B cell (primary cell): Measurements from ENCODE around the gene JPT1. TPM values are rescaled to one million over a fixed set of nuclear protein-coding genes. Genes with fewer than 3 reads are reported as not detected.

Experiments used
- ATAC-seq: fragments of 200-7000 bp; cut with Tn5 transposase; one replicate; pipeline ENCODE4 v1.10.0; 2021; ENCODE audit warnings: low read depth, mild to moderate bottlenecking, moderate number of reproducible peaks, moderate library complexity
- CTCF ChIA-PET: fragments of 350-600 bp; sonication (Branson Sonifier 250); formaldehyde crosslinking; loops from one replicate; lab custom pipeline; 2021; ENCODE audit warnings: antibody characterized with exemption, inconsistent platforms; lab: Charles Lee
- POLR2A ChIA-PET: fragments of 350-600 bp; sonication (Branson Sonifier 250); formaldehyde crosslinking; loops from one replicate; lab custom pipeline; 2021; ENCODE audit warnings: antibody characterized with exemption; lab: Charles Lee
- DNase-seq: peaks from one replicate; pipeline ENCODE4 v3.0.0; 2013
- H2AFZ ChIP-seq: 2 replicates; pipeline ENCODE4 v1.6.1; 2012; ENCODE audit warnings: mild to moderate bottlenecking, low read depth, low read length; ENCODE audit not compliant: insufficient read depth, poor library complexity, severe bottlenecking
- H3K27ac ChIP-seq, 2 donors: 1 replicate in 1 of 2; 2 replicates in 1 of 2; pipeline ENCODE4 v1.5.1; 2012 to 2013; ENCODE audit warnings: low read length in 2 of 2, mild to moderate bottlenecking in 2 of 2, moderate library complexity in 1 of 2
- H3K27me3 ChIP-seq, 4 experiments: fragments of 200-600 bp in 1 of 4; sonication (generic) in 1 of 4; replicated peaks in 1 of 4; 1 replicate in 2 of 4; 2 replicates in 2 of 4; pipeline versions ENCODE4 v1.6.1 to v1.7.0; 2013 to 2016; ENCODE audit warnings: low read length in 3 of 4, mild to moderate bottlenecking in 2 of 4, mixed read lengths in 1 of 4, moderate library complexity in 1 of 4; ENCODE audit not compliant: insufficient read depth in 4 of 4, control insufficient read depth in 3 of 4; ENCODE audit errors: control extremely low read depth in 1 of 4
- H3K36me3 ChIP-seq, 2 experiments: replicated peaks in 1 of 2; 1 replicate in 1 of 2; 2 replicates in 1 of 2; pipeline versions ENCODE4 v1.6.1 to v1.7.1; 2013; ENCODE audit warnings: low read length in 1 of 2; ENCODE audit not compliant: insufficient read depth in 2 of 2, control insufficient read depth in 1 of 2; ENCODE audit errors: control extremely low read depth in 1 of 2, extremely low read depth in 1 of 2
- H3K4me1 ChIP-seq, 2 donors: fragments of 200-600 bp in 1 of 2; sonication (generic) in 1 of 2; 1 replicate in 1 of 2; 2 replicates in 1 of 2; pipeline versions ENCODE4 v1.5.1 to v1.6.1; 2013 to 2017; ENCODE audit warnings: low read length in 2 of 2; ENCODE audit not compliant: control insufficient read depth in 2 of 2, insufficient read depth in 2 of 2
- H3K4me2 ChIP-seq: replicated peaks from 2 replicates; pipeline ENCODE3; 2012; ENCODE audit warnings: mild to moderate bottlenecking, low read depth, low read length; ENCODE audit not compliant: poor library complexity, severe bottlenecking
- H3K4me3 ChIP-seq, 5 experiments: fragments of 200-600 bp in 1 of 5; sonication (generic) in 1 of 5; 1 replicate in 3 of 5; 2 replicates in 2 of 5; pipeline versions ENCODE4 v1.5.1 to v1.7.0; 2011 to 2016; ENCODE audit warnings: low read length in 4 of 5, mild to moderate bottlenecking in 4 of 5, low read depth in 2 of 5, control low read depth in 1 of 5, moderate library complexity in 1 of 5; ENCODE audit not compliant: insufficient read depth in 1 of 5; ENCODE audit errors: control extremely low read depth in 1 of 5, extremely low read depth in 1 of 5
- H3K79me2 ChIP-seq: fragments of 200-600 bp; sonication (generic); one replicate; pipeline ENCODE4 v1.6.0; 2016; ENCODE audit warnings: low read length; ENCODE audit not compliant: control insufficient read depth, insufficient read depth
- H3K9ac ChIP-seq: fragments of 200-600 bp; sonication (generic); 2 replicates; pipeline ENCODE4 v1.6.1; 2017; ENCODE audit warnings: mild to moderate bottlenecking, low read length, moderate library complexity
- H3K9me3 ChIP-seq, 3 donors: one replicate each; pipeline versions ENCODE4 v1.6.1 to v1.7.1; 2013; ENCODE audit warnings: low read length in 2 of 3; ENCODE audit not compliant: control insufficient read depth in 2 of 3, insufficient read depth in 1 of 3; ENCODE audit errors: control extremely low read depth in 1 of 3
- H4K20me1 ChIP-seq: 2 replicates; pipeline ENCODE4 v1.6.0; 2012; ENCODE audit warnings: mild to moderate bottlenecking, low read length; ENCODE audit not compliant: insufficient read depth, control insufficient read depth, poor library complexity, severe bottlenecking
- H3K27ac Mint-ChIP-seq: one replicate; pipeline ENCODE4 v1.8.0; 2021; ENCODE audit warnings: mixed read lengths
- H3K27me3 Mint-ChIP-seq: one replicate; pipeline ENCODE4 v1.8.0; 2021; ENCODE audit warnings: mixed read lengths
- H3K4me1 Mint-ChIP-seq: one replicate; pipeline ENCODE4 v1.8.0; 2021; ENCODE audit warnings: mixed read lengths
- H3K4me3 Mint-ChIP-seq: one replicate; pipeline ENCODE4 v1.8.0; 2021; ENCODE audit warnings: mixed read lengths
- H3K9me3 Mint-ChIP-seq: one replicate; pipeline ENCODE4 v1.8.0; 2022; ENCODE audit warnings: mixed read lengths; ENCODE audit not compliant: insufficient read depth
- CTCF ChIP-seq: fragments of 200-600 bp; IDR thresholded peaks from one replicate; pipeline ENCODE4 v1.8.0; 2022; ENCODE audit warnings: antibody characterized with exemption, mild to moderate bottlenecking
- EZH2 ChIP-seq: IDR thresholded peaks from 2 replicates; pipeline ENCODE4 v1.6.1; 2012; ENCODE audit warnings: borderline replicate concordance, low read depth, mild to moderate bottlenecking, moderate library complexity, low read length; ENCODE audit not compliant: insufficient read depth, poor library complexity, severe bottlenecking
- WGBS: methylation state at CpG from one replicate; pipeline ENCODE4 v1.1.5; 2013; ENCODE audit warnings: missing lambda C conversion rate; ENCODE audit not compliant: insufficient coverage; 5-methylcytosine and 5-hydroxymethylcytosine counted together
- intact Hi-C: fragments of 100-400 bp; cut with micrococcal nuclease; formaldehyde crosslinking; loops from one replicate; pipeline ENCODE4 v1.10.0; 2022
- polyA plus RNA-seq: library from polyadenylated mRNA; depleted of rRNA; stranded (reverse); fragments of >200 nt; gene quantifications from 2 replicates; pipeline ENCODE4 v1.2.3, GENCODE V29; 2012
- total RNA-seq, 2 donors: library from RNA; stranded (reverse); fragments of 120-200 nt in 1 of 2; gene quantifications; 1 replicate in 1 of 2; 2 replicates in 1 of 2; pipeline versions ENCODE4 v1.2.3 to v1.2.4, GENCODE V29; 2013 to 2022

JPT1 gene
- total and polyA plus RNA-seq, 2 donors (not counting 1 experiment from before 2014, with no cell fraction given) = 34.8 to 37.6 TPM

GRCh38 chr17:75124819-75125162, 29.5 kb downstream of the JPT1 start:
- no peaks in the 10 kb centered on the region for H3K9me3 Mint-ChIP-seq
- ChIA-PET CTCF (interaction anchor here (0.8 to 13.4 kb wide), 4 partner anchors 11 to 163 kb away, joined by 3 to 262 read pairs (median 10); partner anchors contain the start of gene ARMC7), POLR2A (no interaction called here)
- TF ChIP-seq CTCF (no peak), EZH2 (no peak)
- H4K20me1 ChIP-seq = peaks cover 10% of the 10 kb centered on the region
- no peak overlapping the region for H3K9ac ChIP-seq
- H3K27ac ChIP-seq = no peak overlapping the region
- no peaks in the 10 kb centered on the region for H3K27me3 ChIP-seq
- ATAC-seq (no peak), DNase-seq (no peak)
- H3K27ac Mint-ChIP-seq = no peak overlapping the region
- H3K79me2 ChIP-seq = peaks cover 31% of the 10 kb centered on the region
- H3K4me2 ChIP-seq = peak overlapping the region; percentile 11
- H3K4me3 Mint-ChIP-seq = peak overlapping the region; percentile 5
- no peaks in the 10 kb centered on the region for H3K9me3 ChIP-seq
- H3K4me3 ChIP-seq = no peak overlapping the region
- no peaks in the 10 kb centered on the region for H3K27me3 Mint-ChIP-seq
- WGBS = 91% methylated on average over 4 of the region's 4 CpGs
- no peak overlapping the region for H2AFZ ChIP-seq
- peaks cover 1 to 16% of the 10 kb centered on the region in 2 experiments for H3K36me3 ChIP-seq
- peaks cover 51% of the 10 kb centered on the region for H3K4me1 Mint-ChIP-seq
- intact Hi-C loops = no loop called here
- H3K4me1 ChIP-seq = peaks cover 26 to 32% of the 10 kb centered on the region in 2 donors

- Mint-ChIP-seq H3K27ac (peak overlapping the region; percentile 59), H3K9me3 (no peaks in the 10 kb centered on the region), H3K4me1 (peaks cover 47% of the 10 kb centered on the region), H3K4me3 (peak overlapping the region; percentile 5), H3K27me3 (no peaks in the 10 kb centered on the region)
- DNase-seq (no peak), ATAC-seq (peak; percentile 67)
- Histone ChIP-seq H3K9ac (no peak overlapping the region), H3K27me3 (no peaks in the 10 kb centered on the region), H3K36me3 (peaks cover 1 to 12% of the 10 kb centered on the region in 2 experiments), H3K4me2 (peak overlapping the region; percentile 38), H2AFZ (no peak overlapping the region), H3K9me3 (no peaks in the 10 kb centered on the region), H3K4me3 (no peak overlapping the region), H3K79me2 (peaks cover 32% of the 10 kb centered on the region), H4K20me1 (peaks cover 7% of the 10 kb centered on the region), H3K4me1 (peaks cover 26 to 29% of the 10 kb centered on the region in 2 donors), H3K27ac (no peak overlapping the region)
- intact Hi-C loops = no loop called here
- CTCF ChIA-PET = interaction anchor here (0.8 to 13.4 kb wide), 4 partner anchors 11 to 163 kb away, joined by 3 to 262 read pairs (median 10); partner anchors contain the start of gene ARMC7
- POLR2A ChIA-PET = interaction anchor here (0.8 to 1.9 kb wide), 2 partner anchors 10 to 13 kb away, joined by 4 to 6 read pairs; no protein-coding TSS in a partner anchor
- TF ChIP-seq CTCF (no peak), EZH2 (no peak)
- 39% methylated on average over 14 of the region's 19 CpGs for WGBS
Observed at GRCh38 chr17:75124041-75124818, 30.1 kb downstream of the JPT1 start.
